Stomach (tissue), 9 donors: Measurements from ENCODE around the gene SLC35F5. TPM values are rescaled to one million over a fixed set of nuclear protein-coding genes. Genes with fewer than 3 reads are reported as not detected.

Source experiments
- DNase-seq, 2 donors: peaks; one replicate each; pipeline versions ENCODE4 v3.0.0 to v3.0.0-alpha.2; 2013 to 2019
- H3K27ac ChIP-seq, 5 donors: fragments of 200-600 bp in 4 of 5; sonication (generic) in 4 of 5; one replicate each; pipeline ENCODE4 v1.5.1; 2013 to 2019; ENCODE audit warnings: mild to moderate bottlenecking in 1 of 5, moderate library complexity in 1 of 5
- H3K27me3 ChIP-seq, 3 donors: fragments of 200-600 bp; sonication (generic); one replicate each; pipeline ENCODE4 v1.5.1; 2017 to 2019; ENCODE audit warnings: mixed run types in 1 of 3
- H3K36me3 ChIP-seq, 4 donors: fragments of 200-600 bp; sonication (generic); 1 replicate in 3 of 4; 2 replicates in 1 of 4; pipeline ENCODE4 v1.5.1; 2016 to 2019
- H3K4me1 ChIP-seq, 4 donors: fragments of 200-600 bp; sonication (generic); one replicate each; pipeline ENCODE4 v1.5.1; 2016 to 2019
- H3K4me3 ChIP-seq, 4 donors: fragments of 200-600 bp; sonication (generic) in 3 of 4; one replicate each; pipeline ENCODE4 v1.5.1; 2016 to 2019; ENCODE audit warnings: mild to moderate bottlenecking in 1 of 4
- H3K9me3 ChIP-seq, 4 donors: fragments of 200-600 bp; sonication (generic); one replicate each; pipeline ENCODE4 v1.5.1; 2016 to 2019
- CTCF ChIP-seq, 7 experiments: fragments of 450-650 bp in 4 of 7; fragments of 200-600 bp in 3 of 7; sonication (generic) in 3 of 7; IDR thresholded peaks; one replicate each; pipeline ENCODE4 v1.5.1; 2016 to 2019; ENCODE audit warnings: antibody characterized with exemption in 7 of 7, control low read depth in 2 of 7, mild to moderate bottlenecking in 1 of 7
- EP300 ChIP-seq: sonication (generic); formaldehyde crosslinking; IDR thresholded peaks from one replicate; pipeline ENCODE4 v1.6.1; 2017; ENCODE audit warnings: antibody characterized with exemption
- POLR2A ChIP-seq, 4 donors: fragments of 450-650 bp; IDR thresholded peaks; one replicate each; pipeline ENCODE4 v1.6.1; 2016; ENCODE audit warnings: antibody characterized with exemption in 4 of 4, control low read depth in 2 of 4, mild to moderate bottlenecking in 1 of 4, moderate library complexity in 1 of 4
- POLR2AphosphoS5 ChIP-seq, 3 donors: sonication (generic); formaldehyde crosslinking; IDR thresholded peaks; one replicate each; pipeline ENCODE4 v1.6.1; 2016; ENCODE audit warnings: antibody characterized with exemption in 3 of 3
- WGBS, 5 donors: extraction: QIAGEN DNeasy Blood & Tissue Kit in 3 of 5; methylation state at CpG; one replicate each; pipeline versions ENCODE4 v1.1.5 to v1.1.7; 2013 to 2018; 5-methylcytosine and 5-hydroxymethylcytosine counted together
- intact Hi-C: fragments of 100-400 bp; cut with DNase I; formaldehyde crosslinking; loops from one replicate; pipeline ENCODE4 v1.15.1; 2023; ENCODE audit warnings: low total_unique reads
- polyA plus RNA-seq, 3 donors: library from polyadenylated mRNA; stranded (reverse); fragments of 200-250 nt; gene quantifications; one replicate each; pipeline ENCODE4 v1.2.3, GENCODE V29; 2013
- total RNA-seq, 5 donors: library from RNA; depleted of rRNA; stranded (reverse); fragments of >200 nt; gene quantifications; one replicate each; pipeline versions ENCODE4 v1.1.0 to v1.2.3, GENCODE V29; 2014 to 2016
- donor health status: healthy with polysubstance abuse.
- donor health status: Bipolar disorder and iron deficiency.
- donor health status: healthy.

SLC35F5 gene
- total and polyA plus RNA-seq, 8 donors = 8.7 to 399 (median 94.7) TPM

- H3K4me3 ChIP-seq = no peak overlapping the region
- no peak for DNase-seq
- intact Hi-C loops = no loop called here
These were observed 71.0 kb downstream of the SLC35F5 start for GRCh38 chr2:113685471-113685870.

GRCh38 chr2:113679457-113679856, 77.0 kb downstream of the SLC35F5 start:
- no peaks in the 10 kb centered on the region for H3K27me3 ChIP-seq
- no peaks in the 10 kb centered on the region for H3K9me3 ChIP-seq
- 78 to 86% (median 81%) methylated on average over 8 of the region's 8 CpGs for WGBS, 5 donors
- no peaks in the 10 kb centered on the region for H3K4me1 ChIP-seq
- H3K27ac ChIP-seq = no peak overlapping the region
- no peak overlapping the region for H3K4me3 ChIP-seq
- H3K36me3 ChIP-seq = no peaks in the 10 kb centered on the region
- intact Hi-C loops = no loop called here
- TF ChIP-seq EP300 (no peak), POLR2AphosphoS5 (IDR thresholded peaks at IDR 0.05) (no peak), POLR2A (IDR thresholded peaks at IDR 0.05) (no peak), CTCF (IDR thresholded peaks at IDR 0.05) (no peak)
- DNase-seq = no peak

More at GRCh38 chr2:113685471-113685870, 71.0 kb downstream of the SLC35F5 start:
- TF ChIP-seq CTCF (IDR thresholded peaks at IDR 0.05) (no peak), POLR2AphosphoS5 (IDR thresholded peaks at IDR 0.05) (no peak), EP300 (no peak)
- 84 to 90% (median 85%) methylated on average over 8 of the region's 8 CpGs for WGBS, 5 donors
- no peaks in the 10 kb centered on the region for H3K27me3 ChIP-seq
- no peaks in the 10 kb centered on the region for H3K9me3 ChIP-seq
- no peaks in the 10 kb centered on the region for H3K4me1 ChIP-seq
- no peak overlapping the region for H3K27ac ChIP-seq
- no peaks in the 10 kb centered on the region for H3K36me3 ChIP-seq

- TF ChIP-seq POLR2AphosphoS5 (IDR thresholded peaks at IDR 0.05) (no peak), POLR2A (IDR thresholded peaks at IDR 0.05) (no peak), CTCF (IDR thresholded peaks at IDR 0.05) (no peak), EP300 (no peak)
- Histone ChIP-seq H3K4me3 (no peak overlapping the region), H3K9me3 (no peaks in the 10 kb centered on the region), H3K36me3 (no peaks in the 10 kb centered on the region), H3K27ac (no peak overlapping the region), H3K27me3 (no peaks in the 10 kb centered on the region), H3K4me1 (no peaks in the 10 kb centered on the region)
- whole genome bisulfite sequencing, 5 donors = 62 to 84% (median 72%) methylated on average over 2 of the region's 2 CpGs
- intact Hi-C loops = no loop called here
- DNase-seq = no peak
These were observed 79.1 kb downstream of the SLC35F5 start for GRCh38 chr2:113677330-113677729.

GRCh38 chr2:113676623-113677266, 79.7 kb downstream of the SLC35F5 start:
- intact Hi-C loops = no loop called here
- no peak for TF ChIP-seq POLR2A (IDR thresholded peaks at IDR 0.05)
- no peak for TF ChIP-seq POLR2AphosphoS5 (IDR thresholded peaks at IDR 0.05)
- TF ChIP-seq EP300 = no peak
- no peak for TF ChIP-seq CTCF (IDR thresholded peaks at IDR 0.05)
- Histone ChIP-seq H3K4me1 (no peaks in the 10 kb centered on the region), H3K4me3 (no peak overlapping the region), H3K36me3 (no peaks in the 10 kb centered on the region), H3K9me3 (no peaks in the 10 kb centered on the region), H3K27ac (no peak overlapping the region), H3K27me3 (no peaks in the 10 kb centered on the region)
- no peak for DNase-seq
- 90 to 100% (median 96%) methylated on average over 4 of the region's 4 CpGs for WGBS, 5 donors
